Measurements from ENCODE around the gene KRT4. TPM values are rescaled to one million over a fixed set of nuclear protein-coding genes. Genes with fewer than 3 reads are reported as not detected.
"Not testable (repeated sequence)": the region's sequence is repeated elsewhere in the genome, so short reads cannot be mapped to it uniquely, and the experiment has no call there.

The KRT4 gene
- total RNA-seq, 1 donor from 2014 or later = 77.5 TPM

- DNase-seq (ENCODE audit: low spot score) = no peak
Measured at GRCh38 chr12:52774629-52775250, 39.2 kb downstream of the KRT4 start.

DNA sequence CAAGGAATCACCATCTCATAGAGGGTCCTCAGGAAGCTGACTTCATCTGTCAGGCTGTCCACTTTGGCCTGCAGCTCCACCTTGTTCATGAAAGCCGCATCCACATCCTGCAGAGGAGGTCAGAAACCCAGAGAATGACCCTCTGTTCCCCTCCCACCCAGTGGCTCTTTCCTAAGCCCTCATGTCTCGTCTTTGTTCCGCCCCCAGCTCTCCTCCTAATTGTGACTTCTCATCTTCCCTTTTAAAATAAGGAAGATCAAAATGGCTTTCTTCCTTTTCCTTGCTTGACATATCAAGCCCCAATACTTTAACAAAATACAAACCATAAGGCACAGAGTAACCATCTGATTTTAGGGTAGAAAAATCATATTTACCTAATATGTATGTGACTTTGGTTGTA, 41.1 kb downstream of the KRT4 start:
- DNase-seq (ENCODE audit: low spot score) = no peak

DNA sequence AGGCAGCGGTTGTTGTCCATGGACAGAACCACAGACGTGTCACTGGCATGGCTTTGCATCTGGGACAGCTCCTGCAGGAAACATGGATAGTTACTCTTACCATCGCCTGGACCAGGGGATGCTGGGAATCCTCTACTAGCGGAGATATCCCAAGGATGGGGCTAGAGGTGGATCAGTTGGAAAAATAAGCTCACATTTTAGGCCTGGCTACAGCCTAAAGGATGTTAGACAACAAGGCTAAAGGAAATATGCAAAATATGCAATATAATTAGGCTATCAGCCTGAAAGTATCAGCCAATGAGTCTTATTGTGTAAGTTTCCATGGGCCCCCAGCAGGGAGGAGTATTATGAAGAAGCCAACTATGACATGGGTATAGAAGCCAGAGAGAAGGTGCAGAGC, 41.7 kb downstream of the KRT4 start:
- no peak for DNase-seq (ENCODE audit: low spot score)

- DNase-seq (ENCODE audit: low spot score) = no peak
Measured at GRCh38 chr12:52771505-52771904, 42.4 kb downstream of the KRT4 start.

DNA sequence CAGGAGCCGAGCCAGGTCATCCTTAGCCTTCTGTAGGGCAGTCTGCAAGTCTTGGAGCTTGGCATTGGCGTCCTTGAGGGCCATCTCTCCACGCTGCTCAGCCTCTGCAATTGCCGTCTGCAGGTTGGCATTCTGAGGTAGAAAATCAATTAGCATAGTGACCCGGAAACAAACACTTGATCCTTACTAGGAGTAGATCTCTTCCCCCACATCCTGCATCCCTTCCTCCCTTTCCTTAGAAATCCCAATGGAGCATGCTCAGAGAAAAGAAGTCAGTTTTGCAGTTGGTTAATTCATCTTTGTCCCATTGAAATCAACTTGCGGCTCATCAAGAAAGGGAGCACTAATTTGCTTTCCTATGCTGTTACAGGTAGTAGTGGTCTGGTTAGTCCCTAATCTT, 42.8 kb downstream of the KRT4 start:
- no peak for DNase-seq (ENCODE audit: low spot score)

DNA sequence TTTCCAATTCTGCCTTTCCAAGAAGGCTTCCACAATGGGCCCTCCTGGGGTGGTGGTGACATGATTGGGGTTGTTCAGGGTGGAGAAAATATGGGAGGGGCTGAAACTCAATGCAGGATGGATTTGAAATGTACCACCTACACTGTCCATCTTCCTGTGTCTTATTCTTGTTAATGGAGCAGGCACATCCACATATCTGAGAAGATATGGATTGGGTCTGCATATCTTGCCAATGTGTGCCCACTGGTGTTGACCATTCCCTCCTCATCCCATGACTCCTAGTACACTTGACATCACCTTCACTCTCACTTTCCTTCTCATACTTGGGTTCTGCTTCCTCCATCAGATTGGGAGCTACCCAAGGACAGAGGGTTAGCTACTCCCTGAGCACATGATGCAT, 44.0 kb downstream of the KRT4 start:
- DNase-seq (ENCODE audit: low spot score) = no peak

DNA sequence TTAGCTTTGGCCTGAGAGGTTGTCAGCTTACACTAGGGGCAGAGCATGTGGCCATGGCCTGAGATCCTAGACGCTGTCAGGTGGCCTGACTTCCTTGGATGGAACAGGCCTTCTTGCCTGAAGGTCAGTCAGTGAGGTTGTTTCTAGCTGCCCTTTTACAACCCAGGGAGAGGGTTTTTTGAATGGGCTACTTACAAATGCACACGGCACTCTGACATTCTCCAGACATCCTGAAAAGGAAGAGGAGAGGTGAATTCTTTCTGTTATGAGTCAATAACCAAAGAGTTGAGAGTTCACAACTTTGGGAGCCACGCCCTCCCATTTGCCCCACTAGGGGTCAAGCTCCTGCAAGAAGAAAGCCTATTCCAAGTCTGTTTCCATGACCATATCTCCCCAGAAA, 44.6 kb downstream of the KRT4 start:
- no peak for DNase-seq (ENCODE audit: low spot score)

DNA sequence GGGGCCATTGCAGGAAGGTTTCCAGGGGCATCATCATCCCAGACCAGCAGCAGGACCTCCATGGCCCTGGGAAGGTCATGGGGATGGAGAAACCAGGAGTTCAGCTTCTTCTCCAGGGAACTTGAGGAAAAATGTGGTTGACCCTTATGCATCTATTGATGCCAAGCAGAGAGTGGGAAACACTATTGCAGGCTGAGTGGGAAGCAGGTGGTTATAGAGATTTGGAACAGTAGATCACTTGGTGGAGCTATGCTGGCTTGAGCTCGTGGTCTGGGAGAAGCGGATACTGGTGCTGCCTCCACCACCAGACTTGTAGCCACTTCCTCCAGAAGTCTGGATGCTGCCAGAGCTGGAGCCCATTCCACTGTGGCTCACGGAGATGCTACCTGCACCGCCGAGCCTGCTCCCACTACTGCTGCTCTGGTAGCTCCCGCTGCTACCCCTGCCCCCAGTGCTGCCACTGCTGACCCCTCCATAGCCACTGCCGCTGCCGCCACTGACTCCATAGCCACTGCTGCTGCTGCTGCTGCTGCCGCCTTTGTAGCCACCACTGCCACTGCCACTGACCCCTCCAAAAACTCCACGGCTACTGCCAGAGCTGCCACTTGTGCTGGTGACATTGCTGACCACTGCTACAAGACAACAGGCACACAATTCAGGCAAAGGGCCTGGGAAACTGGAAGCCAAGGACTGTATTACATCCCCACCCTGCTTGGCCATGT, 45.3 kb downstream of the KRT4 start:
- no peak for DNase-seq (ENCODE audit: low spot score)

DNA sequence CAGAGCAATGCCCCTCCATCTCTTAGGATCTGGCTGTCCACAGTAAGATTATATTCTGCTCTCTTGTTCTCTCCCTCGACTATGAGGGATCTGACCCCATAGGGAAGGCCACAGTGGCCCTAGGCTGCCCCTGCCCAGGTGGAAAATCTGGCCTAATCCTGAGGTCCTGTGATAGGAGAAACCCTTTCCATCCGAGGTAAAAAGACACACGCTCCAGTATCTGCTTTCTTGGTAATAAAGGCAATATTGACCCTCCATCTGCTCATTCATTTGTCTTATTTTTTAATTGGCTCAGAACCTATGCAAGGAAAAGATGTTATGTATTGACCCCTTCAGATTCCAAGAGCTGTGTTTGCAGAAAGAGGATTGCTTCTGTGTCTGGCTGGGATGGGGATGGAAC, 46.5 kb downstream of the KRT4 start:
- DNase-seq (ENCODE audit: low spot score) = no peak

DNA sequence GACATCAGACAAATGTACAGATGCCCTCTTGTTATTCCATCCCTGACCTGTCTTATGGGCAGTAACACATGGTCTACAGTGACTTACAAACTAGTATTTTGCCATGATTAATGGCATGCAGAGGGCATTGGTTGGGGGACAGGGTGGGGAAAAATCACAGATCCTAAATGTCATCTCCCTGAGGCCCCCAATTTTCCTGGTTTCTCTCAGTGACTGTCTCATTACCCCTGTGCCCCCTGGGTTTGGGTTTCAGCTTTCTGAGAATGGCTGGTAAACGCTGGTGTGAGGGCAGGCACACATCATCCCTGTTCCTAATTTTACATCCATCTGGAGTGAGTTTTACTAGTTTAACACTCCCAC, 46.9 kb downstream of the KRT4 start:
- no peak for DNase-seq (ENCODE audit: low spot score)

GRCh38 chr12:52766351-52767019, 47.4 kb downstream of the KRT4 start:
- DNase-seq (ENCODE audit: low spot score) = no peak

DNA sequence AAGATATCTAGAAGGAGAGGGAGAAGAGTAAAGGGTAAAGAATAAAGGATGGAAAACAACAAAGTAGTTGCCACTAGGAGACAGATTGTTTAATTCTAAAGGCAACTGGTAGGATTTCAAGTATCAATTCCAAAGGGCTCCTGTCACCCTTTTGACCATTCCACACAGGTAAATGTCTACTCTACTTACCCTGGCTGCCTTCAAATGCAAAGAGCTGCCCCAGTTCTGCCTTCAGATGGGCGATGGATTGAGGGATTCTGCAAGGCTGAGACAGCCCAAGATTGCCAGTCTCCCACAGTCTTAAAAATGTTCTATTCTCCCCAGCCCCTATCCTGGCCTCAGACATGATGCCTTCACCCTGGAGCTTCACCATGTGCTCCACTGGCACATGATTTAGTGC, 48.2 kb downstream of the KRT4 start:
- no peak for DNase-seq (ENCODE audit: low spot score)

GRCh38 chr12:52763991-52764390, 49.9 kb downstream of the KRT4 start:
- DNase-seq (ENCODE audit: low spot score) = no peak

DNA sequence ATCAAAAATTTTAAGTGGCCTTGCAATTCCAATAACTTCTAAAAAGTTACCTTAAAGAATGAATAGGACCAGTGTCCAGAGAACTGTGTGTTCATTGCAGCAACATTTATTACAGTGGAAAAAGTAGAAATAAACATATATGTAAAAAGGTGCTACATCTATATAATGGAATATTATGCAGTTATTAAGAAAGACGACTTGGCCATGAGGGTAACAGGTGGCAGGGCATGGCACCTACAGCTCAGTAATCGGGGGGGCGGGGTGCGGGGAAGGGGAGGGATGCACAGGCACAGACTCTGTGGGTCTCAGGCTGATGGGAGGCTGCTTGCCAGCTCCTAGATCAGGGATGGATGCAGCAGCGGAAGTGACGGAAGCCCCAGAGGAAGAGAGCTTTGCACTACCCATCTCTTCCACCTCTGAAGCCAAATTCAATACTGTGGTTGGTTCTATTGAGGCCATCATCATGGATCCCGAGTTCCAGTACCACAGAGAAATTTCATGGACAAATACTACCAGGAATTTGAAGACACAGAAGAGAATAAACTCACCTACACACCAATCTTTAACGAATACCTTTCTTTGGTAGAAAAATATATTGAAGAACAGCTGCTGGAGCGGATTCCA, 50.8 kb downstream of the KRT4 start:
- DNase-seq (ENCODE audit: low spot score) = no peak

DNA sequence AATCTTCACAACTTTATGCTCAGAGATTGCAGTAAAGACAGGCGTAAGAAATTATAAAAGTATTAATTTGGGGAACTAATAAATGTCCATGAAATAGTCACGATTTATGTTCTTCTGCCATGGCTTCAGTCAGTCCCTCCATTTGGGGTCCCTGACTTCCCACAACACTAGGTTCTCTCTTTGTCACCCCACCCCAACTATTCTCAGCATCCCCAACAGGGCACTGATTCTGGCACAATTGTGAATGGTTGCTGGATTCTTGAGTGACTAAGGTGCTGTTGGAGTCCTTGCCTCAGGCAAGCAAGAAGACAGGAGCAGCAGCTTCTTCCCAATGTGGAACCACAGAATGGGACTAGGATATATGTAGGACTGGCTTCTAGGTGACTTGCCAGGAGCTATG, 52.1 kb downstream of the KRT4 start:
- no peak for DNase-seq (ENCODE audit: low spot score)

GRCh38 chr12:52761218-52761617, 52.7 kb downstream of the KRT4 start:
- not testable (repeated sequence) for DNase-seq (ENCODE audit: low spot score)

- no peak for DNase-seq (ENCODE audit: low spot score)
Measured at GRCh38 chr12:52760623-52761022, 53.3 kb downstream of the KRT4 start.

- DNase-seq (ENCODE audit: low spot score) = no peak
Measured at GRCh38 chr12:52759695-52760094, 54.2 kb downstream of the KRT4 start.

GRCh38 chr12:52759218-52759617, 54.7 kb downstream of the KRT4 start:
- DNase-seq (ENCODE audit: low spot score) = no peak

DNA sequence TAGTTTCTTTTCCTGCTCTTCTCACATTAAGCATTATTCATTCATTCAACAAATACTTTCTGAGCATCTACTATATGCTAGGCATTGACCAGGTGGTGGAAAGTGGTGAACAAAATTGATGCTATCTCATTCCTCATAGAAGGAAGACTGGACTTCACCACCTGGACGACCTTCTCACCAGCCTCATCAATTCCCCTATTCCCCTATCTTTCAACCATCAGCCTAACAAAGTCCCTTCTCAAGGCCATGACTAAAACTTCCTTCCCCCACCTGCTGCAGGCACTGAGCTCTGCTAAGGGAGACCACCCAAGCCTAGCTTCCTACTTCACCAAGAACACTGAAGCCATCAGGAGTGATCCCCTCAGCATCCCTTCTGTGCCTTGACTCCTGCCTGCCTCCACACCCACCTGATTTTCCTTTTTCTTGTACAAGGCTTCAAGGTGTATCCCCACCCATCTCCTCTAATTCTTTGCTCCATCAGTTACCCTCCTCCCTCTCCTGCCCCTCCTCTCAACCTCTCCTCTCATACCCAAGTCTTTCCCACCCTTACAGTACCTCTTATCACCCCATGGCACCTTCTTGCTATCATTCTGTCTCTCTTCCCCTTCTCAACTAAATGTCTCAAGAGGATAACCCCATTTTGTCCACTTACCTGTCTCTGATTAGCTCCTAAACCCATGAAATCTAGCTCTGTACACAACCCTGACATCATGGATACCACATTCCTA, 56.3 kb downstream of the KRT4 start:
- DNase-seq (ENCODE audit: low spot score) = no peak

Data from umbilical cord (tissue), 2 donors.